H1 (cell line): Measurements from ENCODE around the gene SCMH1. TPM values are rescaled to one million over a fixed set of nuclear protein-coding genes. Genes with fewer than 3 reads are reported as not detected.

Experiments
- CTCF ChIA-PET: fragments of 300-600 bp; sonication (Branson Sonifier 250); formaldehyde crosslinking; loops from one replicate; lab custom pipeline; 2021; ENCODE audit not compliant: partially characterized antibody; lab: Charles Lee
- POLR2A ChIA-PET: fragments of 300-600 bp; sonication (Branson Sonifier 250); formaldehyde crosslinking; loops from one replicate; lab custom pipeline; 2021; ENCODE audit warnings: inconsistent platforms; ENCODE audit not compliant: partially characterized antibody; lab: Charles Lee
- DNase-seq, 2 experiments: peaks; one replicate each; pipeline versions ENCODE4 v3.0.0 to v3.0.0-alpha.2; 2010 to 2022; ENCODE audit warnings: low spot score in 2 of 2, low read depth in 1 of 2, mixed read lengths in 1 of 2
- FAIRE-seq: peaks from 2 replicates; lab custom pipeline; 2011; peaks lifted over from hg19 to GRCh38; lab: Jason Lieb, UNC
- H2AFZ ChIP-seq: 2 replicates; pipeline ENCODE4 v1.8.1; 2012; ENCODE audit warnings: low read length, inconsistent platforms
- H2AK5ac ChIP-seq: 2 replicates; pipeline ENCODE4 v1.6.1; 2013; ENCODE audit warnings: low read depth, low read length
- H2BK120ac ChIP-seq: replicated peaks from 2 replicates; pipeline ENCODE3; 2013; ENCODE audit warnings: low read depth, low read length, inconsistent platforms
- H2BK12ac ChIP-seq: 2 replicates; pipeline ENCODE4 v1.6.1; 2013; ENCODE audit warnings: low read depth, low read length
- H2BK15ac ChIP-seq: 2 replicates; pipeline ENCODE4 v1.6.1; 2013; ENCODE audit warnings: low read length
- H2BK20ac ChIP-seq: 2 replicates; pipeline ENCODE4 v1.6.1; 2013; ENCODE audit warnings: low read length
- H2BK5ac ChIP-seq: 2 replicates; pipeline ENCODE4 v1.6.1; 2013; ENCODE audit warnings: low read depth, low read length
- H3K14ac ChIP-seq: 2 replicates; pipeline ENCODE4 v1.6.1; 2013; ENCODE audit warnings: inconsistent platforms; ENCODE audit not compliant: insufficient read length
- H3K18ac ChIP-seq: 2 replicates; pipeline ENCODE4 v1.6.1; 2013; ENCODE audit warnings: low read length; ENCODE audit errors: extremely low read depth
- H3K23ac ChIP-seq: 2 replicates; pipeline ENCODE4 v1.6.1; 2013; ENCODE audit warnings: inconsistent platforms; ENCODE audit not compliant: insufficient read length
- H3K23me2 ChIP-seq: 2 replicates; pipeline ENCODE4 v1.6.1; 2013; ENCODE audit warnings: low read depth, low read length
- H3K27ac ChIP-seq: 2 replicates; pipeline ENCODE4 v1.6.1; 2011; ENCODE audit warnings: low read depth, low read length, inconsistent platforms
- H3K27me3 ChIP-seq, 4 experiments: replicated peaks in 1 of 4; 1 replicate in 1 of 4; 2 replicates in 3 of 4; pipeline versions ENCODE4 v1.6.1 to v1.8.1; 2011 to 2013; ENCODE audit warnings: low read length in 3 of 4, mild to moderate bottlenecking in 3 of 4, inconsistent platforms in 2 of 4, mixed read lengths in 2 of 4, moderate library complexity in 1 of 4; ENCODE audit not compliant: control insufficient read depth in 3 of 4, insufficient read depth in 3 of 4; ENCODE audit errors: extremely low read depth in 1 of 4
- H3K36me3 ChIP-seq, 4 experiments: 2 replicates each; pipeline versions ENCODE4 v1.6.1 to v1.8.1; 2011 to 2013; ENCODE audit warnings: mild to moderate bottlenecking in 4 of 4, low read length in 3 of 4, moderate library complexity in 2 of 4, control low read depth in 1 of 4, inconsistent platforms in 1 of 4; ENCODE audit not compliant: insufficient read depth in 4 of 4, control insufficient read depth in 2 of 4
- H3K4ac ChIP-seq: replicated peaks from 2 replicates; pipeline ENCODE3; 2013; ENCODE audit warnings: low read length, low read depth, mixed read lengths, inconsistent platforms; ENCODE audit not compliant: insufficient read length
- H3K4me1 ChIP-seq, 4 experiments: replicated peaks in 1 of 4; 1 replicate in 1 of 4; 2 replicates in 3 of 4; pipeline versions ENCODE4 v1.6.1 to v1.8.1; 2011 to 2013; ENCODE audit warnings: low read length in 3 of 4, inconsistent platforms in 2 of 4, mixed read lengths in 1 of 4; ENCODE audit not compliant: insufficient read depth in 4 of 4, control insufficient read depth in 3 of 4
- H3K4me2 ChIP-seq, 2 experiments: 2 replicates each; pipeline versions ENCODE4 v1.6.1 to v1.8.1; 2011 to 2013; ENCODE audit warnings: low read depth in 2 of 2, low read length in 2 of 2, control low read depth in 1 of 2, inconsistent platforms in 1 of 2, mild to moderate bottlenecking in 1 of 2; ENCODE audit not compliant: insufficient read depth in 1 of 2
- H3K4me3 ChIP-seq, 4 experiments: fragments of 200-600, 300-600 bp in 1 of 4; sonication (generic), shearing (Covaris generic), sonication (Bioruptor Twin) in 1 of 4; 2 replicates each; pipeline versions ENCODE4 v1.5.1 to v1.8.1; 2011 to 2016; ENCODE audit warnings: low read length in 4 of 4, low read depth in 3 of 4, control low read depth in 2 of 4, inconsistent platforms in 2 of 4, mild to moderate bottlenecking in 2 of 4, mixed read lengths in 1 of 4, moderate library complexity in 1 of 4; ENCODE audit not compliant: insufficient read depth in 2 of 4; ENCODE audit errors: extremely low read depth in 1 of 4
- H3K56ac ChIP-seq: replicated peaks from 2 replicates; pipeline ENCODE3; 2013; ENCODE audit warnings: low read depth, mild to moderate bottlenecking, mixed read lengths, low read length, inconsistent platforms; ENCODE audit not compliant: insufficient read length
- H3K79me1 ChIP-seq: 2 replicates; pipeline ENCODE4 v1.6.1; 2013; ENCODE audit warnings: low read depth, low read length, control low read depth
- H3K79me2 ChIP-seq, 2 experiments: 2 replicates each; pipeline versions ENCODE4 v1.6.1 to v1.8.1; 2012 to 2013; ENCODE audit warnings: low read length in 2 of 2, mild to moderate bottlenecking in 2 of 2, inconsistent platforms in 1 of 2; ENCODE audit not compliant: insufficient read depth in 2 of 2, control insufficient read depth in 1 of 2
- H3K9ac ChIP-seq, 4 experiments: replicated peaks in 1 of 4; 1 replicate in 1 of 4; 2 replicates in 3 of 4; pipeline versions ENCODE4 v1.6.1 to v1.8.1; 2011 to 2013; ENCODE audit warnings: low read depth in 3 of 4, low read length in 3 of 4, control low read depth in 2 of 4, mild to moderate bottlenecking in 2 of 4, moderate library complexity in 2 of 4, inconsistent platforms in 1 of 4; ENCODE audit errors: extremely low read depth in 1 of 4
- H3K9me3 ChIP-seq, 2 experiments: 2 replicates each; pipeline versions ENCODE4 v1.6.1 to v1.8.1; 2012 to 2013; ENCODE audit warnings: mild to moderate bottlenecking in 2 of 2, moderate library complexity in 2 of 2, control low read depth in 1 of 2, inconsistent platforms in 1 of 2, low read depth in 1 of 2, low read length in 1 of 2, mixed read lengths in 1 of 2; ENCODE audit not compliant: insufficient read depth in 2 of 2
- H4K20me1 ChIP-seq, 2 experiments: replicated peaks in 1 of 2; 2 replicates each; pipeline versions ENCODE3 to v1.8.1; 2011 to 2013; ENCODE audit warnings: inconsistent platforms in 2 of 2, low read length in 2 of 2, mild to moderate bottlenecking in 1 of 2; ENCODE audit not compliant: insufficient read depth in 2 of 2, control insufficient read depth in 1 of 2
- H4K5ac ChIP-seq: 2 replicates; pipeline ENCODE4 v1.6.1; 2013; ENCODE audit warnings: low read length, low read depth, mixed read lengths, inconsistent platforms; ENCODE audit not compliant: insufficient read length
- H4K8ac ChIP-seq: 2 replicates; pipeline ENCODE4 v1.8.0; 2013; ENCODE audit warnings: mild to moderate bottlenecking, moderate library complexity, low read length, inconsistent platforms; ENCODE audit not compliant: insufficient read depth; ENCODE audit errors: extremely low read depth
- H4K91ac ChIP-seq: replicated peaks from 2 replicates; pipeline ENCODE3; 2013; ENCODE audit warnings: low read length, mixed read lengths, inconsistent platforms; ENCODE audit not compliant: insufficient read length
- CEBPB ChIP-seq: IDR thresholded peaks from 2 replicates; pipeline ENCODE4 v1.6.1; 2012; ENCODE audit warnings: low read depth, low read length
- CREB1 ChIP-seq: IDR thresholded peaks from 2 replicates; pipeline ENCODE4 v1.6.1; 2012; ENCODE audit warnings: inconsistent platforms
- EGR1 ChIP-seq: IDR thresholded peaks from 2 replicates; pipeline ENCODE4 v1.6.1; 2011; ENCODE audit warnings: low read depth, low read length, borderline replicate concordance
- SP2 ChIP-seq: IDR thresholded peaks from 2 replicates; pipeline ENCODE4 v1.6.1; 2012; ENCODE audit warnings: mild to moderate bottlenecking, low read length, inconsistent platforms
- WGBS, 2 experiments: shearing (Covaris generic) in 1 of 2; methylation state at CpG; one replicate each; pipeline versions ENCODE4 v1.1.6 to v1.1.7; 2013 to 2015; ENCODE audit warnings: low lambda C conversion rate in 2 of 2, mixed read lengths in 2 of 2, inconsistent platforms in 1 of 2, low coverage in 1 of 2, missing lambda C conversion rate in 1 of 2; ENCODE audit not compliant: insufficient replicate concordance in 2 of 2, insufficient coverage in 1 of 2, insufficient read length in 1 of 2; ENCODE audit errors: extremely low coverage in 1 of 2, missing lambda C conversion rate in 1 of 2; 5-methylcytosine and 5-hydroxymethylcytosine counted together
- polyA plus RNA-seq, 7 experiments: library from polyadenylated mRNA; depleted of rRNA in 3 of 7; stranded (reverse) in 5 of 7; unstranded in 2 of 7; fragments of >200 nt in 5 of 7; fragments of 200-250 nt in 2 of 7; gene quantifications; 1 replicate in 5 of 7; 2 replicates in 1 of 7; 4 replicates in 1 of 7; pipeline versions ENCODE4 v1.2.1 to v1.2.3, GENCODE V29; 2011 to 2013; ENCODE audit warnings: missing spikeins in 2 of 7, mixed read lengths in 2 of 7
- total RNA-seq: library from RNA; stranded (reverse); fragmentation: NEBNext Ultra II Directional; extraction: Animal tissue kit (Norgen Biotek cat#: 25700); gene quantifications from 2 replicates; pipeline ENCODE4 v1.2.1, GENCODE V29; 2021

SCMH1 gene
- total and polyA plus RNA-seq, 2 of the 8 experiments (the other 6 are each of a cell fraction or from before 2014, with no cell fraction given), result 16.6 to 30.7 TPM

DNA sequence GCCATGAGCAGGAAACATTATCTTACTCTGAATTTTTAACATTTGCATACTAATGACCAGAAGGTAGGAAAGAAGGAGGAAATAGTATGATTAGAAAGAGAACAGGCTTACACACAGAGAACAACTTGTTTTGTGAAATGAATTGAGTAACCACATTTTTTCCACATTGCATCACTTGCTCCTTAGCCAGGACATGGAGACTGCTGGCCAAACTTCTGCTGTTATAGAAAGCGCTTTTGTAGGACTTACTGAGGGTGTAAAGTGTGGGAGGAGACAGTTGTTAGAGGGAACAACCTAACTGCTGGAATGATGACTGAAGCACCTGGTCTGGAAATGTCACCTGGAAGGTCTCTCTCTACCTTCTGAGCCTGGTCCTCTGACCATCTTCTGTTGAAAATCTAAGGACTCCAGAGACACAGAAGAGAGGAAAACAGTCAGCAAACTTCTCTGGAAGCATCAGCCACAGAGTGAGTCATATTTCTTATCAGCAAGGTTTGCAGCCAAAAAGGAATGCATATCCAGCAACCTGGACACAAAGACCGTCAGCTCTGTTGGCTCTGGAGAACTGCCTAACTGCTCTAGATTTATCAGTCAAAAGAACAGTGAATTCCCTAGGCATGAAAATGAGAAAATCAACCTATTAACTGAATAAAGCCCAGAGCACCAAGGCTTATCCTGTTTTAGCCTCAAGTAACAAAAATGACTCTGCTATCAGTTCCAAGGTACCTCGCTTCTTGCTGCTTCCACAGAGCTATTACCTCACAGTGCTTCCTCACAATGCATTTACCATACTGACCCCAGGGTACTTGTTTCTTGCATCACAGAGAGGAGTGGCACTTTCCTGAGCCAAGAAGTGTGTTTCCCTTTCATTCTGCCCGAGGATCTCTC is 132.6 kb downstream of the SCMH1 start:
- Histone ChIP-seq H3K4ac (no peak overlapping the region), H4K91ac (no peak overlapping the region), H2AK5ac (no peak overlapping the region), H3K36me3 (peaks cover 0 to 2% (median 0%) of the 10 kb centered on the region in 4 experiments; a peak in 2 of 8 replicates), H2AFZ (no peak overlapping the region), H3K79me1 (no peaks in the 10 kb centered on the region), H3K4me1 (peaks cover 0 to 7% (median 0%) of the 10 kb centered on the region in 4 experiments; a peak in 1 of 7 replicates), H3K9ac (no peak overlapping the region), H3K14ac (no peak overlapping the region), H3K4me2 (no peak overlapping the region), H2BK15ac (no peak overlapping the region), H2BK12ac (no peak overlapping the region), H3K79me2 (no peaks in the 10 kb centered on the region), H3K27me3 (no peaks in the 10 kb centered on the region), H2BK120ac (no peak overlapping the region), H2BK5ac (no peak overlapping the region), H3K23me2 (no peaks in the 10 kb centered on the region), H3K27ac (no peak overlapping the region), H3K9me3 (no peaks in the 10 kb centered on the region), H4K5ac (no peak overlapping the region), H3K56ac (no peak overlapping the region), H3K4me3 (no peak overlapping the region), H3K18ac (no peak overlapping the region), H4K20me1 (no peaks in the 10 kb centered on the region), H2BK20ac (no peak overlapping the region), H4K8ac (no peak overlapping the region), H3K23ac (no peak overlapping the region)
- TF ChIP-seq SP2, result no peak
- TF ChIP-seq EGR1, result no peak
- TF ChIP-seq CREB1, result 0 out of 2 replicates have a peak, but pooled peaks have one; percentile 42
- TF ChIP-seq CEBPB, result 0 out of 2 replicates have a peak, but pooled peaks have one; percentile 23
- DNase-seq, result no peak
- FAIRE-seq, result no peak
- POLR2A ChIA-PET, result interaction anchor here (1.2 kb wide), 1 partner anchor 9 kb away, joined by 3 read pairs; no protein-coding TSS in a partner anchor
- 89% methylated on average over 4 of the region's 4 CpGs; no CpG with 5 or more reads in 1 of the 2 experiments for WGBS, 2 experiments
- CTCF ChIA-PET, result interaction anchor here (1.3 to 4.9 kb wide), 2 partner anchors 14 to 34 kb away, joined by 4 to 14 read pairs; no protein-coding TSS in a partner anchor
